NCI-H187 treated with DMSO at 0.1 percent for 48 hours (cell line): Measurements from ENCODE around the gene SEMA3E.
A peak's percentile ranks its signal among the peaks of the same experiment; 100 is the strongest.
"Not testable (repeated sequence)": the region's sequence is repeated elsewhere in the genome, so short reads cannot be mapped to it uniquely, and the experiment has no call there.

Source experiments
- DNase-seq: peaks from one replicate; lab custom pipeline; 2025; lab: John Stamatoyannopoulos, UW

The SEMA3E gene

GRCh38 chr7:83486957-83487356 is 162.0 kb downstream of the SEMA3E start:
- peak; percentile 67 for DNase-seq

- DNase-seq, result no peak
Observed at GRCh38 chr7:83486536-83486935, 162.4 kb downstream of the SEMA3E start.

GRCh38 chr7:83484826-83485225 is 164.1 kb downstream of the SEMA3E start:
- no peak for DNase-seq

GRCh38 chr7:83484266-83484665 is 164.7 kb downstream of the SEMA3E start:
- DNase-seq, result no peak

- no peak for DNase-seq
Observed at GRCh38 chr7:83478616-83479015, 170.3 kb downstream of the SEMA3E start.

- no peak for DNase-seq
Observed at GRCh38 chr7:83476511-83477050, 172.4 kb downstream of the SEMA3E start.

- DNase-seq, result no peak
Observed at GRCh38 chr7:83475420-83475819, 173.5 kb downstream of the SEMA3E start.

GRCh38 chr7:83472376-83472775 is 176.6 kb downstream of the SEMA3E start:
- DNase-seq, result no peak

GRCh38 chr7:83469491-83469890 is 179.4 kb downstream of the SEMA3E start:
- no peak for DNase-seq

- DNase-seq, result no peak
Observed at GRCh38 chr7:83469076-83469475, 179.9 kb downstream of the SEMA3E start.

- DNase-seq, result no peak
Observed at GRCh38 chr7:83468251-83468739, 180.6 kb downstream of the SEMA3E start.

GRCh38 chr7:83467493-83467892 is 181.4 kb downstream of the SEMA3E start:
- no peak for DNase-seq

- DNase-seq, result no peak
Observed at GRCh38 chr7:83466956-83467355, 182.0 kb downstream of the SEMA3E start.

- DNase-seq, result no peak
Observed at GRCh38 chr7:83466187-83466923, 182.6 kb downstream of the SEMA3E start.

GRCh38 chr7:83465643-83466042 is 183.3 kb downstream of the SEMA3E start:
- no peak for DNase-seq

- DNase-seq, result not testable (repeated sequence)
Observed at GRCh38 chr7:83461820-83462219, 187.1 kb downstream of the SEMA3E start.

- DNase-seq, result not testable (repeated sequence)
Observed at GRCh38 chr7:83459930-83460653, 188.8 kb downstream of the SEMA3E start.

- not testable (repeated sequence) for DNase-seq
Observed at GRCh38 chr7:83459101-83459929, 189.6 kb downstream of the SEMA3E start.

- DNase-seq, result no peak
Observed at GRCh38 chr7:83457022-83457892, 191.7 kb downstream of the SEMA3E start.

- no peak for DNase-seq
Observed at GRCh38 chr7:83456413-83456812, 192.5 kb downstream of the SEMA3E start.

GRCh38 chr7:83455612-83456011 is 193.3 kb downstream of the SEMA3E start:
- DNase-seq, result no peak
